Stimulated activated CD4-positive, alpha-beta T cell treated with anti-CD3 and anti-CD28 coated beads, Interleukin-15, amount 100 ng/mL, for 24 hours (primary cell): ENCODE data around the gene MED9.

ENCODE experiments used
- DNase-seq: peaks from one replicate; pipeline ENCODE4 v3.0.0-alpha.2; 2020

Gene MED9

DNA sequence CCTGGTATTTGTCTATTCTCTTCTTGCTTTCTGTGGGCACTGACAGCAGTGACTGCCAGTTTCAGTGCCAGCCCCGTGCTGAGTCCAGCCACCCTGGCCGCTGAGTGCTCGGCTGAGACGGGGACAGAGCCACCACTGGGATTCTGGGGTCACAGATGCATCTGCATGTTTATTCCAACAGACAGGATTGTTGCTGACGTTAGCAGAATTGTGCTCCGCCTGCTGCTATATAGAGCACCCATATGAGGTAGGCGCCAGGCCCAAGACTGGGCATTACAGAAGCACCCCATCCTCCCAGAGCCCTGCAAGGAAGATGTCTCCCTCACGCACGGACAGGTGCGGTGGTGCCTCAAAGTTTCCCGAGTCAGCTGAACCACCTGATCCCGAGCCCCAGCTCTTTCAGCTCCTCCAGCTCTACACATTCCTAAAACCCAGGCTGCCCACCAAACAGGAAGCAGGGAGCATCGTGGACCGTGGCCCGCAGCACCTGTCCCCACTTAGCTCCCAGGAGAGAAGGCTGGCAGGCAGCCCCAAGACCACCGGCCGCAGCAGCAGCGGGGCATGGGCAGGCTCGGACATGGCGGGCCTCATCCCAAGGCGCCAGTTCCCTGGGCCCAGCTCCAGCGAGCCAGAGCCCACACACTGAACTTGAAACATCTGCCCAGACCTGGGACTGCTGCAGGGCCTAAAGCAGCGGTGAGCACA is 64.3 kb downstream of the MED9 start:
- no peak for DNase-seq

DNA sequence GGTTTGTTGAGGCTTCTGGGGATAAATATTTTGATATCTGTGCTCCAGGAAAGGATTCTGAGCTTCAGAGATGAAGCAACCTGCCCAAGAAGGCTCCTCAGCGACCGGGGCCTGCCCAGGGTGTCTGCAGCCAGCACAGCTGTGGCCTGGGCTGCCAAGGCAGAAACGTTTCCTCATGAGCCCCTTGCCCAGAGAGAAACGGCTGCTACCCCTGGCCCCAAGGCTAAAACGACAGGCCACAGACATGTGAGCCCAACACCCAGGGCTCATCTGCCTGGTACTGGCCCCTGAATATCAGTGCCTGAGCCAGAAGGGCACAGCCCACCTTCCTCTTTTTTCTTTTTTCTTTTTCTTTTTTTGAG is 64.8 kb downstream of the MED9 start:
- DNase-seq = no peak
